NB4 (cell line): ENCODE data around the gene TFCP2.
"Not testable (repeated sequence)": the region's sequence is repeated elsewhere in the genome, so short reads cannot be mapped to it uniquely, and the experiment has no call there.

ENCODE experiments used
- DNase-seq: peaks from one replicate; pipeline ENCODE4 v3.0.0; 2010; ENCODE audit warnings: low read depth
- H3K4me3 ChIP-seq: one replicate; pipeline ENCODE4 v1.5.1; 2011; ENCODE audit warnings: mild to moderate bottlenecking, low read depth, low read length, moderate library complexity
- MYC ChIP-seq: IDR thresholded peaks from 2 replicates; pipeline ENCODE4 v1.6.1; 2011; ENCODE audit warnings: low read depth, low read length
- POLR2A ChIP-seq: IDR thresholded peaks from 2 replicates; pipeline ENCODE4 v1.6.1; 2011; ENCODE audit warnings: mild to moderate bottlenecking; ENCODE audit not compliant: insufficient read length; ENCODE audit errors: extremely low read depth
- TF ChIP-seq, protein P1 (sequence below): IDR thresholded peaks from one replicate; pipeline ENCODE4 v1.5.1; 2012; ENCODE audit warnings: low read depth, low read length
- TF ChIP-seq, protein P2 (sequence below): IDR thresholded peaks from 2 replicates; pipeline ENCODE4 v1.6.1; 2011; ENCODE audit warnings: low read depth, low read length

The TFCP2 gene

GRCh38 chr12:51083126-51083833, 89.7 kb downstream of the TFCP2 start, which contains the start of gene CSRNP2:
Gene CSRNP2, minus strand, starts transcription at chr12:51083596. Its CDS starts 7,035 bp downstream, at chr12:51076561.
- H3K4me3 ChIP-seq: peak within 1 kb of the TSS; percentile 81
- TF ChIP-seq, protein P1, sequence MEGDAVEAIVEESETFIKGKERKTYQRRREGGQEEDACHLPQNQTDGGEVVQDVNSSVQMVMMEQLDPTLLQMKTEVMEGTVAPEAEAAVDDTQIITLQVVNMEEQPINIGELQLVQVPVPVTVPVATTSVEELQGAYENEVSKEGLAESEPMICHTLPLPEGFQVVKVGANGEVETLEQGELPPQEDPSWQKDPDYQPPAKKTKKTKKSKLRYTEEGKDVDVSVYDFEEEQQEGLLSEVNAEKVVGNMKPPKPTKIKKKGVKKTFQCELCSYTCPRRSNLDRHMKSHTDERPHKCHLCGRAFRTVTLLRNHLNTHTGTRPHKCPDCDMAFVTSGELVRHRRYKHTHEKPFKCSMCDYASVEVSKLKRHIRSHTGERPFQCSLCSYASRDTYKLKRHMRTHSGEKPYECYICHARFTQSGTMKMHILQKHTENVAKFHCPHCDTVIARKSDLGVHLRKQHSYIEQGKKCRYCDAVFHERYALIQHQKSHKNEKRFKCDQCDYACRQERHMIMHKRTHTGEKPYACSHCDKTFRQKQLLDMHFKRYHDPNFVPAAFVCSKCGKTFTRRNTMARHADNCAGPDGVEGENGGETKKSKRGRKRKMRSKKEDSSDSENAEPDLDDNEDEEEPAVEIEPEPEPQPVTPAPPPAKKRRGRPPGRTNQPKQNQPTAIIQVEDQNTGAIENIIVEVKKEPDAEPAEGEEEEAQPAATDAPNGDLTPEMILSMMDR: no peak
- TF ChIP-seq, protein P2, sequence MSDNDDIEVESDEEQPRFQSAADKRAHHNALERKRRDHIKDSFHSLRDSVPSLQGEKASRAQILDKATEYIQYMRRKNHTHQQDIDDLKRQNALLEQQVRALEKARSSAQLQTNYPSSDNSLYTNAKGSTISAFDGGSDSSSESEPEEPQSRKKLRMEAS: peak; percentile 48
- TF ChIP-seq POLR2A (peak; percentile 95), MYC (peak; percentile 51)
- DNase-seq: peak; percentile 98

GRCh38 chr12:51082561-51083125, 90.3 kb downstream of the TFCP2 start:
- peak; percentile 38 for DNase-seq
- TF ChIP-seq, protein P1: no peak
- TF ChIP-seq POLR2A (no peak), MYC (no peak)
- TF ChIP-seq, protein P2: no peak

DNA sequence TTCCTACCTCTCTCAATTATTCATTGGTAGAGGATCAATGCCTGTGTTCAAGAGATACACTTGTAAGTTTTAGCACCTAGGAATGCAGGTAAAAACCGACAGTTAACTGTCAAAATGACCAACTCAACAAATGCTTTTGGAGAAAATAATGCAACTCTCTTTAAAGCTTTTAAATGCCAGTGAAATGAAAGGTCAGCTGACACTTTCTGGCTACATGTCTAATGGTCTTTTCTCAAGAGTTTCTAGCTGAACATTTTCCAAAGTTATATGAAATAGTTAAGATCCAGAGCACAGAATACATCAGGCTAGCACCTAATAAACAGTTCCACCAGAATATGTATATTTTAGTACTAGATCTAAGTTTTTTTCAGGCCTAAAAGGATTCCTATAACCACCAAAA, 91.5 kb downstream of the TFCP2 start:
- H3K4me3 ChIP-seq: no peak overlapping the region
- DNase-seq: no peak
- TF ChIP-seq POLR2A (no peak), MYC (no peak)
- TF ChIP-seq, protein P1: no peak
- TF ChIP-seq, protein P2: no peak

More at GRCh38 chr12:51082561-51083125, 90.3 kb downstream of the TFCP2 start:
- peak overlapping the region; percentile 81 for H3K4me3 ChIP-seq

- TF ChIP-seq, protein P2: no peak
- TF ChIP-seq, protein P1: no peak
- TF ChIP-seq POLR2A (no peak), MYC (no peak)
- DNase-seq: no peak
- no peak overlapping the region for H3K4me3 ChIP-seq
Observed at GRCh38 chr12:51080136-51080535, 92.8 kb downstream of the TFCP2 start.

DNA sequence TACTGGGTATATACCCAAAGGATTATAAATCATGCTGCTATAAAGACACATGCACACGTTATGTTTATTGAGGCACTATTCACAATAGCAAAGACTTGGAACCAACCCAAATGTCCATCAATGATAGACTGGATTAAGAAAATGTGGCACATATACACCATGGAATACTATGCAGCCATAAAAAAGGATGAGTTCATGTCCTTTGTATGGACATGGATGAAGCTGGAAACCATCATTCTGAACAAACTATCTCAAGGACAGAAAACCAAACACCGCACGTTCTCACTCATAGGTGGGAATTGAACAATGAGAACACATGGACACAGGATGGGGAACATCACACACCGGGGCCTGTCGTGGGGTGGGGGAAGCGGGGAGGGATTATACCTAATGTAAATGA, 94.1 kb downstream of the TFCP2 start:
- H3K4me3 ChIP-seq, DNase-seq: not testable (repeated sequence)

GRCh38 chr12:51078346-51078745, 94.6 kb downstream of the TFCP2 start:
- DNase-seq, H3K4me3 ChIP-seq: not testable (repeated sequence)

- no peak overlapping the region for H3K4me3 ChIP-seq
Observed at GRCh38 chr12:51077930-51078329, 95.0 kb downstream of the TFCP2 start.

More at GRCh38 chr12:51077930-51078329, 95.0 kb downstream of the TFCP2 start:
- no peak for DNase-seq
- TF ChIP-seq, protein P2: no peak
- no peak for TF ChIP-seq POLR2A
- TF ChIP-seq, protein P1: no peak
- no peak for TF ChIP-seq MYC
